Stimulated activated CD8-positive, alpha-beta memory T cell treated with anti-CD3 and anti-CD28 coated beads, Interleukin-15, amount 100 ng/mL, for 4 hours (primary cell): ENCODE measurements around the gene GABBR2.

Source experiments
- DNase-seq, 2 donors: peaks; one replicate each; pipeline ENCODE4 v3.0.0-alpha.2; 2020; ENCODE audit warnings: low read depth in 2 of 2

GABBR2 gene

GRCh38 chr9:98402019-98402840 lies 306.5 kb downstream of the GABBR2 start:
- DNase-seq, result no peak

GRCh38 chr9:98401140-98402018 lies 307.4 kb downstream of the GABBR2 start:
- no peak for DNase-seq

GRCh38 chr9:98399950-98400683 lies 308.6 kb downstream of the GABBR2 start:
- DNase-seq, result no peak

GRCh38 chr9:98396656-98397055 lies 312.1 kb downstream of the GABBR2 start:
- DNase-seq, result no peak

- no peak for DNase-seq
Observed at GRCh38 chr9:98396236-98396635, 312.5 kb downstream of the GABBR2 start.

- no peak for DNase-seq
Observed at GRCh38 chr9:98391867-98392266, 316.9 kb downstream of the GABBR2 start.

GRCh38 chr9:98391406-98391805 lies 317.3 kb downstream of the GABBR2 start:
- no peak for DNase-seq

- no peak for DNase-seq
Observed at GRCh38 chr9:98385751-98386150, 323.0 kb downstream of the GABBR2 start.

GRCh38 chr9:98383758-98384157 lies 325.0 kb downstream of the GABBR2 start:
- no peak for DNase-seq

GRCh38 chr9:98381311-98382103 lies 327.2 kb downstream of the GABBR2 start:
- no peak for DNase-seq

- no peak for DNase-seq
Observed at GRCh38 chr9:98380065-98380681, 328.6 kb downstream of the GABBR2 start.

GRCh38 chr9:98379572-98379971 lies 329.2 kb downstream of the GABBR2 start:
- no peak for DNase-seq

GRCh38 chr9:98378794-98379193 lies 329.9 kb downstream of the GABBR2 start:
- no peak for DNase-seq

GRCh38 chr9:98378206-98378780 lies 330.4 kb downstream of the GABBR2 start:
- DNase-seq, result no peak

GRCh38 chr9:98375138-98375726 lies 333.5 kb downstream of the GABBR2 start:
- DNase-seq, result no peak

GRCh38 chr9:98374385-98375051 lies 334.2 kb downstream of the GABBR2 start:
- no peak for DNase-seq

GRCh38 chr9:98373609-98374008 lies 335.1 kb downstream of the GABBR2 start:
- no peak for DNase-seq

GRCh38 chr9:98372077-98372836 lies 336.5 kb downstream of the GABBR2 start:
- no peak for DNase-seq

- no peak for DNase-seq
Observed at GRCh38 chr9:98370976-98371315, 337.8 kb downstream of the GABBR2 start.
